H9 (cell line): ENCODE measurements around the gene NTN3. TPM values are rescaled to one million over a fixed set of nuclear protein-coding genes. Genes with fewer than 3 reads are reported as not detected.

ENCODE experiments used
- DNase-seq: peaks from one replicate; pipeline ENCODE4 v3.0.0-alpha.2; 2017
- H2AFZ ChIP-seq: one replicate; pipeline ENCODE4 v1.6.1; 2013; ENCODE audit warnings: mild to moderate bottlenecking, low read length, control low read depth, moderate library complexity
- H2AK5ac ChIP-seq: 2 replicates; pipeline ENCODE4 v1.6.1; 2013; ENCODE audit warnings: low read length, control low read depth, mixed read lengths; ENCODE audit not compliant: insufficient read length
- H2BK120ac ChIP-seq: one replicate; pipeline ENCODE4 v1.6.1; 2013; ENCODE audit warnings: low read depth, mild to moderate bottlenecking, low read length, control low read depth, inconsistent platforms; ENCODE audit not compliant: poor library complexity, severe bottlenecking
- H2BK12ac ChIP-seq: 2 replicates; pipeline ENCODE4 v1.6.1; 2013; ENCODE audit warnings: low read length, control low read depth, mixed read lengths, low read depth; ENCODE audit not compliant: insufficient read length
- H2BK15ac ChIP-seq: 2 replicates; pipeline ENCODE4 v1.6.1; 2013; ENCODE audit warnings: low read depth, low read length, control low read depth
- H2BK20ac ChIP-seq: one replicate; pipeline ENCODE4 v1.6.1; 2013; ENCODE audit warnings: low read depth, mild to moderate bottlenecking, low read length, control low read depth, inconsistent platforms; ENCODE audit not compliant: poor library complexity, severe bottlenecking
- H2BK5ac ChIP-seq: 2 replicates; pipeline ENCODE4 v1.6.1; 2013; ENCODE audit warnings: low read length, control low read depth, mixed read lengths; ENCODE audit not compliant: insufficient read length
- H3K14ac ChIP-seq: 2 replicates; pipeline ENCODE4 v1.6.1; 2013; ENCODE audit warnings: low read length, control low read depth; ENCODE audit not compliant: insufficient read depth
- H3K18ac ChIP-seq: 2 replicates; pipeline ENCODE4 v1.6.1; 2013; ENCODE audit warnings: low read depth, mild to moderate bottlenecking, mixed read lengths, low read length, control low read depth; ENCODE audit not compliant: insufficient read length
- H3K23ac ChIP-seq: 2 replicates; pipeline ENCODE4 v1.6.1; 2013; ENCODE audit warnings: low read length, control low read depth, mixed read lengths, low read depth; ENCODE audit not compliant: insufficient read length
- H3K23me2 ChIP-seq: 2 replicates; pipeline ENCODE4 v1.6.1; 2013; ENCODE audit warnings: low read depth, mild to moderate bottlenecking, mixed read lengths, low read length, control low read depth; ENCODE audit not compliant: insufficient read length, poor library complexity, severe bottlenecking
- H3K27ac ChIP-seq: 2 replicates; pipeline ENCODE4 v1.5.1; 2013; ENCODE audit warnings: low read length, control low read depth, mixed read lengths, low read depth; ENCODE audit not compliant: insufficient read length
- H3K27me3 ChIP-seq: 2 replicates; pipeline ENCODE4 v1.6.1; 2013; ENCODE audit warnings: low read length, control low read depth, inconsistent platforms; ENCODE audit not compliant: insufficient read depth
- H3K4ac ChIP-seq: 2 replicates; pipeline ENCODE4 v1.6.1; 2013; ENCODE audit warnings: low read depth, mild to moderate bottlenecking, control low read depth, inconsistent platforms, low read length, moderate library complexity
- H3K4me1 ChIP-seq: 2 replicates; pipeline ENCODE4 v1.6.1; 2013; ENCODE audit warnings: low read length, control low read depth, inconsistent platforms; ENCODE audit not compliant: insufficient read depth
- H3K4me2 ChIP-seq: 2 replicates; pipeline ENCODE4 v1.6.1; 2013; ENCODE audit warnings: low read length, control low read depth, mixed read lengths; ENCODE audit not compliant: insufficient read length, insufficient read depth
- H3K56ac ChIP-seq: 2 replicates; pipeline ENCODE4 v1.6.1; 2013; ENCODE audit warnings: low read depth, mild to moderate bottlenecking, mixed read lengths, low read length, control low read depth; ENCODE audit not compliant: insufficient read length
- H3K79me1 ChIP-seq: 2 replicates; pipeline ENCODE4 v1.6.1; 2013; ENCODE audit warnings: low read depth, mild to moderate bottlenecking, moderate library complexity, low read length, control low read depth, inconsistent platforms; ENCODE audit not compliant: insufficient read depth, poor library complexity, severe bottlenecking
- H3K79me2 ChIP-seq: 2 replicates; pipeline ENCODE4 v1.6.1; 2013; ENCODE audit warnings: low read length, control low read depth, inconsistent platforms; ENCODE audit not compliant: insufficient read depth
- H3K9ac ChIP-seq: 2 replicates; pipeline ENCODE4 v1.6.1; 2013; ENCODE audit warnings: low read length, control low read depth, mixed read lengths; ENCODE audit not compliant: insufficient read length; ENCODE audit errors: extremely low read depth
- H3K9me3 ChIP-seq: one replicate; pipeline ENCODE4 v1.6.1; 2013; ENCODE audit warnings: low read depth, low read length, inconsistent platforms; ENCODE audit not compliant: control insufficient read depth
- H3T11ph ChIP-seq: one replicate; pipeline ENCODE4 v1.6.1; 2013; ENCODE audit warnings: mild to moderate bottlenecking, low read length, control low read depth, inconsistent platforms
- H4K20me1 ChIP-seq: one replicate; pipeline ENCODE4 v1.6.1; 2013; ENCODE audit not compliant: control insufficient read depth, insufficient read length, insufficient read depth
- H4K5ac ChIP-seq: 2 replicates; pipeline ENCODE4 v1.6.1; 2013; ENCODE audit warnings: low read depth, mild to moderate bottlenecking, mixed read lengths, low read length, control low read depth; ENCODE audit not compliant: insufficient read length
- H4K8ac ChIP-seq: replicated peaks from 2 replicates; pipeline ENCODE4 v1.6.1; 2013; ENCODE audit warnings: low read length, control low read depth, mixed read lengths, low read depth; ENCODE audit not compliant: insufficient read length
- H4K91ac ChIP-seq: 2 replicates; pipeline ENCODE4 v1.6.1; 2013; ENCODE audit warnings: low read depth, mild to moderate bottlenecking, moderate library complexity, mixed read lengths, low read length, control low read depth; ENCODE audit not compliant: insufficient read length
- H3K27ac Mint-ChIP-seq, 3 experiments: 2 replicates in 2 of 3; 3 replicates in 1 of 3; pipeline ENCODE4 v1.8.0; 2020 to 2021; ENCODE audit warnings: mixed read lengths in 3 of 3, mild to moderate bottlenecking in 1 of 3, moderate library complexity in 1 of 3
- H3K27me3 Mint-ChIP-seq: 2 replicates; pipeline ENCODE4 v1.8.0; 2021; ENCODE audit warnings: low read depth, mild to moderate bottlenecking, moderate library complexity, mixed read lengths
- H3K36me3 Mint-ChIP-seq, 3 experiments: 2 replicates in 2 of 3; 3 replicates in 1 of 3; pipeline ENCODE4 v1.8.0; 2020 to 2021; ENCODE audit warnings: low read depth in 3 of 3, mixed read lengths in 3 of 3; ENCODE audit not compliant: insufficient read depth in 1 of 3
- H3K4me1 Mint-ChIP-seq, 2 experiments: 2 replicates each; pipeline ENCODE4 v1.8.0; 2020; ENCODE audit warnings: mixed read lengths in 2 of 2
- H3K4me3 Mint-ChIP-seq, 2 experiments: 2 replicates in 1 of 2; 3 replicates in 1 of 2; pipeline ENCODE4 v1.8.0; 2020 to 2021; ENCODE audit warnings: mild to moderate bottlenecking in 2 of 2, mixed read lengths in 2 of 2, moderate library complexity in 1 of 2
- H3K9me3 Mint-ChIP-seq, 2 experiments: 2 replicates in 1 of 2; 3 replicates in 1 of 2; pipeline ENCODE4 v1.8.0; 2020; ENCODE audit warnings: mild to moderate bottlenecking in 2 of 2, mixed read lengths in 2 of 2, moderate library complexity in 1 of 2
- WGBS: extraction: QIAGEN DNeasy Blood & Tissue Kit; methylation state at CpG from one replicate; pipeline ENCODE4 v1.1.7; 2013; ENCODE audit warnings: missing lambda C conversion rate, low lambda C conversion rate, mixed read lengths; ENCODE audit not compliant: insufficient read length; ENCODE audit errors: extremely low coverage; 5-methylcytosine and 5-hydroxymethylcytosine counted together
- total RNA-seq: library from RNA; stranded (reverse); gene quantifications from 2 replicates; pipeline ENCODE4 v1.2.1, GENCODE V29; 2021
- TF ChIP-seq, protein P1 (sequence below): fragments of 200-600 bp; sonication (generic); conservative IDR thresholded peaks from 3 replicates; pipeline ENCODE4 v1.8.0; 2021; ENCODE audit warnings: antibody characterized with exemption, mild to moderate bottlenecking

Gene NTN3
- total RNA-seq, 1 experiment from 2014 or later = 1.3 TPM

DNA sequence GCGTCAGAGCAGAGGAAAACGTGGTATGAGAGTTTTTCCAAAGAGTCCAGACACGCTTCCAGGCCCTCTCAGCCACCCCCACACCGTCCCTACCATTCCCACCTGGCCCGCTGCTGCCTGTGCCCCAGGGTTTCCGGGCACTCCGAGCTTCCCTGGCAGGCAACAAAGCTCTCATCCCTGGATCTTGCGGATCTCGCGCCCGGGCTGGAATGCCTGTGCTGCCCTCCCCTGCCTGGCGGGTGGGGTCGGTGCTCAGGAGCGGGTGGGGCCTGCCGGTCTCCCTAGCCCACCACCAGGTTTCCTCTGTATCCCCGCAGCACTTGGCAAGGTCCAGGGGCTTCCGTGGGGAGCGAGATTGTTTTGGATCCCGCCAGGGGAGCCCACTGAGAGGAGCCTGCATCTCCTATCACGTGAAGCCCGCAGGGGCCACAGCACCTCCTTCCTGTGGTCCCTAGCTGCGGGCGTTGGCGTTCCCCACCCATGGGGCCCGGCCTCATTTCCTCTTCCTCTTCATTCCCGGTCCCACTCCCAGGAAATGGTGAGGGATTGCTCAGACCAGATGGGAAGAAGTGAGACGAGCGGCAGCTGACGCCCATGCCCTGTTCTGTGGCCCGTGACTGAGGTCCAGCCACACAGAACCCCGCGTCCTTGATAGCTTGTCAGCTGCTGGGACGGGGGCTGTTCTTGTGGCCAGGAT, 14.9 kb downstream of the NTN3 start:
- H3K9me3 ChIP-seq = no peaks in the 10 kb centered on the region

More for the DNA sequence above, 14.9 kb downstream of the NTN3 start:
- H3K27ac Mint-ChIP-seq = no peak overlapping the region
- H3K4me3 Mint-ChIP-seq = no peak overlapping the region
- Histone ChIP-seq H2BK120ac (no peak overlapping the region), H4K5ac (no peak overlapping the region), H2BK12ac (no peak overlapping the region), H2AFZ (no peak overlapping the region), H3K14ac (no peak overlapping the region), H3T11ph (no peak overlapping the region), H3K23me2 (no peaks in the 10 kb centered on the region), H3K56ac (no peak overlapping the region), H3K23ac (no peak overlapping the region), H3K79me2 (no peaks in the 10 kb centered on the region; the same call in 1 of the 2 replicates), H3K9ac (no peak overlapping the region), H3K18ac (no peak overlapping the region), H3K79me1 (no peaks in the 10 kb centered on the region), H2BK15ac (no peak overlapping the region), H4K8ac (no peak overlapping the region), H2BK5ac (no peak overlapping the region), H3K4ac (no peak overlapping the region), H3K27ac (no peak overlapping the region), H3K4me1 (no peaks in the 10 kb centered on the region), H4K91ac (no peak overlapping the region), H2BK20ac (no peak overlapping the region), H2AK5ac (no peak overlapping the region), H4K20me1 (peaks cover 4% of the 10 kb centered on the region), H3K4me2 (no peak overlapping the region), H3K27me3 (no peaks in the 10 kb centered on the region)
- WGBS = no CpG with 5 or more reads among the region's 33 CpGs
- no peaks in the 10 kb centered on the region for H3K27me3 Mint-ChIP-seq
- DNase-seq = no peak
- peaks cover 11 to 15% of the 10 kb centered on the region in 2 experiments for H3K4me1 Mint-ChIP-seq
- H3K9me3 Mint-ChIP-seq = no peaks in the 10 kb centered on the region
- H3K36me3 Mint-ChIP-seq = no peaks in the 10 kb centered on the region
- TF ChIP-seq, protein P1, sequence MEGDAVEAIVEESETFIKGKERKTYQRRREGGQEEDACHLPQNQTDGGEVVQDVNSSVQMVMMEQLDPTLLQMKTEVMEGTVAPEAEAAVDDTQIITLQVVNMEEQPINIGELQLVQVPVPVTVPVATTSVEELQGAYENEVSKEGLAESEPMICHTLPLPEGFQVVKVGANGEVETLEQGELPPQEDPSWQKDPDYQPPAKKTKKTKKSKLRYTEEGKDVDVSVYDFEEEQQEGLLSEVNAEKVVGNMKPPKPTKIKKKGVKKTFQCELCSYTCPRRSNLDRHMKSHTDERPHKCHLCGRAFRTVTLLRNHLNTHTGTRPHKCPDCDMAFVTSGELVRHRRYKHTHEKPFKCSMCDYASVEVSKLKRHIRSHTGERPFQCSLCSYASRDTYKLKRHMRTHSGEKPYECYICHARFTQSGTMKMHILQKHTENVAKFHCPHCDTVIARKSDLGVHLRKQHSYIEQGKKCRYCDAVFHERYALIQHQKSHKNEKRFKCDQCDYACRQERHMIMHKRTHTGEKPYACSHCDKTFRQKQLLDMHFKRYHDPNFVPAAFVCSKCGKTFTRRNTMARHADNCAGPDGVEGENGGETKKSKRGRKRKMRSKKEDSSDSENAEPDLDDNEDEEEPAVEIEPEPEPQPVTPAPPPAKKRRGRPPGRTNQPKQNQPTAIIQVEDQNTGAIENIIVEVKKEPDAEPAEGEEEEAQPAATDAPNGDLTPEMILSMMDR = no peak
